Measurements from ENCODE around the gene MYRIP. TPM values are rescaled to one million over a fixed set of nuclear protein-coding genes. Genes with fewer than 3 reads are reported as not detected.

MYRIP gene
- polyA plus RNA-seq, 3 donors, result not detected

GRCh38 chr3:40248591-40248990 lies 439.2 kb downstream of the MYRIP start:
- Mint-ChIP-seq H3K27me3 (ENCODE audit: low read depth in 3 of 3) (no peaks in the 10 kb centered on the region), H3K27ac (no peak overlapping the region), H3K4me3 (no peak overlapping the region), H3K36me3 (peaks cover 0 to 3% of the 10 kb centered on the region in 2 donors), H3K4me1 (no peaks in the 10 kb centered on the region), H3K9me3 (peaks cover 0 to 2% (median 0%) of the 10 kb centered on the region in 7 donors)
- intact Hi-C loops (cut with micrococcal nuclease), result no loop called here
- H3K4me3 ChIP-seq (replicated peaks in 1 of 3; ENCODE audit: low read depth in 2 of 3, low read length in 3 of 3), result no peak overlapping the region
- H3K36me3 ChIP-seq (replicated peaks in 1 of 2; ENCODE audit: control insufficient read depth in 1 of 2, insufficient read depth in 2 of 2, low read length in 2 of 2), result no peaks in the 10 kb centered on the region
- TF ChIP-seq, protein P1, sequence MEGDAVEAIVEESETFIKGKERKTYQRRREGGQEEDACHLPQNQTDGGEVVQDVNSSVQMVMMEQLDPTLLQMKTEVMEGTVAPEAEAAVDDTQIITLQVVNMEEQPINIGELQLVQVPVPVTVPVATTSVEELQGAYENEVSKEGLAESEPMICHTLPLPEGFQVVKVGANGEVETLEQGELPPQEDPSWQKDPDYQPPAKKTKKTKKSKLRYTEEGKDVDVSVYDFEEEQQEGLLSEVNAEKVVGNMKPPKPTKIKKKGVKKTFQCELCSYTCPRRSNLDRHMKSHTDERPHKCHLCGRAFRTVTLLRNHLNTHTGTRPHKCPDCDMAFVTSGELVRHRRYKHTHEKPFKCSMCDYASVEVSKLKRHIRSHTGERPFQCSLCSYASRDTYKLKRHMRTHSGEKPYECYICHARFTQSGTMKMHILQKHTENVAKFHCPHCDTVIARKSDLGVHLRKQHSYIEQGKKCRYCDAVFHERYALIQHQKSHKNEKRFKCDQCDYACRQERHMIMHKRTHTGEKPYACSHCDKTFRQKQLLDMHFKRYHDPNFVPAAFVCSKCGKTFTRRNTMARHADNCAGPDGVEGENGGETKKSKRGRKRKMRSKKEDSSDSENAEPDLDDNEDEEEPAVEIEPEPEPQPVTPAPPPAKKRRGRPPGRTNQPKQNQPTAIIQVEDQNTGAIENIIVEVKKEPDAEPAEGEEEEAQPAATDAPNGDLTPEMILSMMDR (IDR thresholded peaks at IDR 0.05), result no peak
- H4K20me1 ChIP-seq (ENCODE audit: insufficient read depth, low read length), result no peaks in the 10 kb centered on the region
- H3K4me2 ChIP-seq (replicated peaks; ENCODE audit: extremely low read depth, low read length, poor library complexity, severe bottlenecking), result no peak overlapping the region
- no peaks in the 10 kb centered on the region for H3K79me2 ChIP-seq (ENCODE audit: insufficient read depth, low read length)
- no peak overlapping the region for H2AFZ ChIP-seq (ENCODE audit: insufficient read depth, low read depth, low read length, poor library complexity, severe bottlenecking)
- H3K4me1 ChIP-seq (ENCODE audit: control insufficient read depth in 1 of 2, insufficient read depth in 2 of 2, low read length in 2 of 2), result no peaks in the 10 kb centered on the region
- H3K9ac ChIP-seq (ENCODE audit: insufficient read depth, low read length, poor library complexity, severe bottlenecking), result no peak overlapping the region
- no peaks in the 10 kb centered on the region for H3K27me3 ChIP-seq (ENCODE audit: control insufficient read depth in 2 of 2, insufficient read depth in 2 of 2, low read length in 2 of 2)
- H3K27ac ChIP-seq (ENCODE audit: low read depth in 1 of 2, low read length in 2 of 2), result no peak overlapping the region
- no peak for DNase-seq
- H3K9me3 ChIP-seq (replicated peaks in 1 of 2; ENCODE audit: control insufficient read depth in 1 of 2, insufficient read depth in 1 of 2, low read length in 2 of 2), result no peaks in the 10 kb centered on the region

DNA sequence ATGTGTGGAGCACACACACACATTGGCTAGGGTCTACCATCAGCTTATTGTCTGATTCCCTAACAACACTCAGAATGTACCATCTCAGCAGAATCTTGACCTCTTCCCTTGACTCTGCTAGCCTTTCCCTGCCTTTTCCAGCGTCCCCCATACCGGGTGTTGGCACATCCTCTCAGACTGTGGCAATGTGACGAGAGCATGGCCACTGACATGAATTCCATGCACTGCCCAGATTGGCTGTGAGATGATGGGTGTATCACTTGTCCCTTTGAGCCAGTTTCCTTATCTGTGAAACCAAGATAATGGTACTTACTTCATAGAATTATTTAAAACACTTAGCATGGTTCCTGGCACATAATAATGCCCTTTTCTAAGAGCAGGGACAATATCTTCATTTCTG lies 439.8 kb downstream of the MYRIP start:
- Mint-ChIP-seq H3K4me3 (no peak overlapping the region), H3K36me3 (peaks cover 0 to 3% of the 10 kb centered on the region in 2 donors), H3K9me3 (peaks cover 0 to 2% (median 0%) of the 10 kb centered on the region in 7 donors), H3K27me3 (ENCODE audit: low read depth in 3 of 3) (no peaks in the 10 kb centered on the region), H3K4me1 (no peaks in the 10 kb centered on the region), H3K27ac (no peak overlapping the region)
- Histone ChIP-seq H3K4me1 (ENCODE audit: control insufficient read depth in 1 of 2, insufficient read depth in 2 of 2, low read length in 2 of 2) (no peaks in the 10 kb centered on the region), H3K36me3 (replicated peaks in 1 of 2; ENCODE audit: control insufficient read depth in 1 of 2, insufficient read depth in 2 of 2, low read length in 2 of 2) (no peaks in the 10 kb centered on the region), H3K27ac (ENCODE audit: low read depth in 1 of 2, low read length in 2 of 2) (no peak overlapping the region), H3K9ac (ENCODE audit: insufficient read depth, low read length, poor library complexity, severe bottlenecking) (no peak overlapping the region), H4K20me1 (ENCODE audit: insufficient read depth, low read length) (no peaks in the 10 kb centered on the region), H3K79me2 (ENCODE audit: insufficient read depth, low read length) (no peaks in the 10 kb centered on the region), H2AFZ (ENCODE audit: insufficient read depth, low read depth, low read length, poor library complexity, severe bottlenecking) (no peak overlapping the region), H3K4me2 (replicated peaks; ENCODE audit: extremely low read depth, low read length, poor library complexity, severe bottlenecking) (no peak overlapping the region), H3K27me3 (ENCODE audit: control insufficient read depth in 2 of 2, insufficient read depth in 2 of 2, low read length in 2 of 2) (no peaks in the 10 kb centered on the region), H3K9me3 (replicated peaks in 1 of 2; ENCODE audit: control insufficient read depth in 1 of 2, insufficient read depth in 1 of 2, low read length in 2 of 2) (no peaks in the 10 kb centered on the region), H3K4me3 (replicated peaks in 1 of 3; ENCODE audit: low read depth in 2 of 3, low read length in 3 of 3) (no peak overlapping the region)
- TF ChIP-seq, protein P1 (IDR thresholded peaks at IDR 0.05), result no peak
- 94% methylated on average over 3 of the region's 3 CpGs for WGBS (ENCODE audit: insufficient coverage)
- no peak for DNase-seq
- intact Hi-C loops (cut with micrococcal nuclease), result no loop called here
